ENCODE results near the gene ACAT1. TPM values are rescaled to one million over a fixed set of nuclear protein-coding genes. Genes with fewer than 3 reads are reported as not detected.
A peak's percentile ranks its signal among the peaks of the same experiment; 100 is the strongest.
"Not testable (repeated sequence)": the region's sequence is repeated elsewhere in the genome, so short reads cannot be mapped to it uniquely, and the experiment has no call there.

Gene ACAT1
- total RNA-seq, 1 donor from 2014 or later, result 76.2 TPM

- DNase-seq (ENCODE audit: low read depth), result no peak
- H3K4me3 ChIP-seq (ENCODE audit: low read depth, low read length), result no peak overlapping the region
- TF ChIP-seq, protein P1, sequence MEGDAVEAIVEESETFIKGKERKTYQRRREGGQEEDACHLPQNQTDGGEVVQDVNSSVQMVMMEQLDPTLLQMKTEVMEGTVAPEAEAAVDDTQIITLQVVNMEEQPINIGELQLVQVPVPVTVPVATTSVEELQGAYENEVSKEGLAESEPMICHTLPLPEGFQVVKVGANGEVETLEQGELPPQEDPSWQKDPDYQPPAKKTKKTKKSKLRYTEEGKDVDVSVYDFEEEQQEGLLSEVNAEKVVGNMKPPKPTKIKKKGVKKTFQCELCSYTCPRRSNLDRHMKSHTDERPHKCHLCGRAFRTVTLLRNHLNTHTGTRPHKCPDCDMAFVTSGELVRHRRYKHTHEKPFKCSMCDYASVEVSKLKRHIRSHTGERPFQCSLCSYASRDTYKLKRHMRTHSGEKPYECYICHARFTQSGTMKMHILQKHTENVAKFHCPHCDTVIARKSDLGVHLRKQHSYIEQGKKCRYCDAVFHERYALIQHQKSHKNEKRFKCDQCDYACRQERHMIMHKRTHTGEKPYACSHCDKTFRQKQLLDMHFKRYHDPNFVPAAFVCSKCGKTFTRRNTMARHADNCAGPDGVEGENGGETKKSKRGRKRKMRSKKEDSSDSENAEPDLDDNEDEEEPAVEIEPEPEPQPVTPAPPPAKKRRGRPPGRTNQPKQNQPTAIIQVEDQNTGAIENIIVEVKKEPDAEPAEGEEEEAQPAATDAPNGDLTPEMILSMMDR (conservative IDR thresholded peaks at IDR 0.05; ENCODE audit: low read depth, low read length), result no peak
Observed at GRCh38 chr11:108101090-108101775, 20.1 kb upstream of the ACAT1 start.

DNA sequence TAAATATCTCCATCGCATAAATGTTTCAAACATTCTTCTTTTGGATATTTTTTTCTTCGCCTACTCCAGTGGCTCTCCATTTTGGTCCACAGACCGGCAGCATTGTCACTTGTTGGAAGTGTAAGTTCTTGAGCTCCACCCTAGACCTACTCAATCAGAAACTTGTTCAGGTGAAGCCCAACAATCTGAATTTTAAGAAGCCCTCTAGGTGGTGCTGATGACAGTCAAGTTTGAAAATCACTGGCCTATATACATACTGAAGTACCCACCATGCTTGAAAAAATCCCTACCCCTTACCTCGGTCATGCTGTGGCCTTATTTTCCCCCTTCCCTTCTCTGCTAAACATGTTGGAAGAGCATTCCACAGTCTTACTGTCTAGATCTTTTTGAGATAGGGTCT, 10.2 kb upstream of the ACAT1 start:
- DNase-seq (ENCODE audit: low read depth), result no peak
- TF ChIP-seq, protein P1 (conservative IDR thresholded peaks at IDR 0.05; ENCODE audit: low read depth, low read length), result no peak
- no peak overlapping the region for H3K4me3 ChIP-seq (ENCODE audit: low read depth, low read length)

DNA sequence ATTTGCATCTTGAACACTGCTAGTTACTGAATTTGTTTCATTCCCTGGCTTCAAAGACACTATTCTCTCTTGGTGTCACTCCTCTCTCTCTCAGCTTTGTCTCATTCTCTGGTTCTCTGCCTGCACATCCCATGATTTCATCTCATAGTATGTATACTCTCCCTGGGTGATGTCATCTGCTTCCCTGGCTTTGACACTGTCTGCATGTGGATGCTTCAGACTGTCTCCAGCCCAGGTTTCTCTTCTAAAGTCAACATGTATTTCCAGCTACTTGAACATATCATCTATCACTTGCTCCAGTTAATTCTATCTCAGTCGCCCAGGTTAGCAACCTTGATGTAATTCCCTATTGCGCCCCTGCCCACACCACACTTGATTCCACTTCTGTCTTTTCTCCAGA, 9.3 kb upstream of the ACAT1 start:
- DNase-seq (ENCODE audit: low read depth), result no peak
- H3K4me3 ChIP-seq (ENCODE audit: low read depth, low read length), result no peak overlapping the region
- TF ChIP-seq, protein P1 (conservative IDR thresholded peaks at IDR 0.05; ENCODE audit: low read depth, low read length), result no peak

GRCh38 chr11:108115500-108116140, 5.7 kb upstream of the ACAT1 start:
- TF ChIP-seq, protein P1 (conservative IDR thresholded peaks at IDR 0.05; ENCODE audit: low read depth, low read length), result no peak
- H3K4me3 ChIP-seq (ENCODE audit: low read depth, low read length), result no peak overlapping the region
- DNase-seq (ENCODE audit: low read depth), result peak; percentile 94

DNA sequence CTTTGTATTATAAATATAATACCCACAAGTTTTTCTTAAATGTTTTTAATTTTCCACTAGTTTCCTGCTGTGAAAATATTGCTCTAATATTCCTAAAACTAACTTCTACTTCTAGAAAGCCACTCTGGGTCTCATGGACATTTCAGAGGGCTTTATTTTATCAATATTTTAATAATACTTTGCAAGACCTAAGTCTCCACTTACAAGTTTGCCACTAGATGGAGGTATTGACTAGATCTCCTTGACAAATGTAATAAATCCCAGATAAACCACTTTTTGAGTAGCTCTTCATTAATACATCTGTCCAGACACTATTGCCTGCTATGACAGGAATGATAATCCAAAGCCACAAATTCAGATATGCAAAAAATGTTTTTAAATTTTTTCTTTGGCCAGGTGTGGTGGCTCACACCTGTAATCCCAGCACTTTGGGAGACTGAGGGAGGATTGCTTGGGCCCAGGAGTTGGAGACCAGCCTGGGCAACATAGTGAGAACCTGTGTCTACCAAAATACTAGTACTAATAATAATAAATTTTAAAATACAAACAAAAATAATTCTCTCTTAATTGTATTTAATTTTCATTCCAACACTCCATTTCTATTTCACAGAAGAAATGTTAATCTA, 3.5 kb upstream of the ACAT1 start:
- TF ChIP-seq, protein P1 (conservative IDR thresholded peaks at IDR 0.05; ENCODE audit: low read depth, low read length), result peak; percentile 62
- H3K4me3 ChIP-seq (ENCODE audit: low read depth, low read length), result no peak overlapping the region
- no peak for DNase-seq (ENCODE audit: low read depth)

- not testable (repeated sequence) for DNase-seq (ENCODE audit: low read depth)
- H3K4me3 ChIP-seq (ENCODE audit: low read depth, low read length), result peak overlapping the region; percentile 88
Observed at GRCh38 chr11:108120936-108121273, 462 bp upstream of the ACAT1 start.

GRCh38 chr11:108122166-108122628, 830 bp downstream of the ACAT1 start:
- DNase-seq (ENCODE audit: low read depth), result no peak
- peak overlapping the region; percentile 88 for H3K4me3 ChIP-seq (ENCODE audit: low read depth, low read length)
- TF ChIP-seq, protein P1 (conservative IDR thresholded peaks at IDR 0.05; ENCODE audit: low read depth, low read length), result no peak
